Epidermal melanocyte (primary cell): ENCODE results near the gene NDUFS2.

Experiments used
- DNase-seq: peaks from one replicate; pipeline ENCODE4 v3.0.0; 2011; ENCODE audit warnings: low spot score; ENCODE audit not compliant: insufficient read length

The NDUFS2 gene

GRCh38 chr1:161195171-161195570 is 7.0 kb upstream of the NDUFS2 start:
- no peak for DNase-seq

- no peak for DNase-seq
These were observed 6.1 kb upstream of the NDUFS2 start for GRCh38 chr1:161196111-161196510.

- no peak for DNase-seq
These were observed 5.4 kb upstream of the NDUFS2 start for GRCh38 chr1:161196521-161197451.

- DNase-seq, result no peak
These were observed 4.5 kb upstream of the NDUFS2 start for GRCh38 chr1:161197560-161198193.

GRCh38 chr1:161198194-161198896 is 3.8 kb upstream of the NDUFS2 start:
- DNase-seq, result peak; percentile 29

GRCh38 chr1:161198897-161199431 is 3.2 kb upstream of the NDUFS2 start, which contains the start of gene ADAMTS4:
Gene ADAMTS4, minus strand, starts transcription at chr1:161199054. Its CDS starts 427 bp downstream, at chr1:161198627.
- peak; percentile 57 for DNase-seq

- no peak for DNase-seq
These were observed 2.5 kb upstream of the NDUFS2 start for GRCh38 chr1:161199506-161200139.

- DNase-seq, result no peak
These were observed 1.7 kb upstream of the NDUFS2 start for GRCh38 chr1:161200421-161200991.

- DNase-seq, result no peak
These were observed 953 bp upstream of the NDUFS2 start for GRCh38 chr1:161200992-161201835.

GRCh38 chr1:161206411-161207140 is 4.4 kb downstream of the NDUFS2 start:
- no peak for DNase-seq

GRCh38 chr1:161207173-161207572 is 5.0 kb downstream of the NDUFS2 start:
- no peak for DNase-seq

GRCh38 chr1:161209790-161210409 is 7.7 kb downstream of the NDUFS2 start:
- peak; percentile 65 for DNase-seq

- no peak for DNase-seq
These were observed 12.2 kb downstream of the NDUFS2 start for GRCh38 chr1:161214369-161214768.

GRCh38 chr1:161215076-161215475 is 12.9 kb downstream of the NDUFS2 start, which contains the start of gene FCER1G:
Gene FCER1G, plus strand, starts transcription at chr1:161215295. Its CDS starts 27 bp downstream, at chr1:161215322.
- no peak for DNase-seq

- no peak for DNase-seq
These were observed 15.0 kb downstream of the NDUFS2 start for GRCh38 chr1:161216945-161217712.

GRCh38 chr1:161217831-161218230 is 15.7 kb downstream of the NDUFS2 start:
- DNase-seq, result no peak

GRCh38 chr1:161218301-161219077 is 16.3 kb downstream of the NDUFS2 start:
- no peak for DNase-seq
